Hindlimb muscle (tissue), 1 donor: ENCODE data around the gene NOTUM. TPM values are rescaled to one million over a fixed set of nuclear protein-coding genes. Genes with fewer than 3 reads are reported as not detected.
"Not testable (repeated sequence)": the region's sequence is repeated elsewhere in the genome, so short reads cannot be mapped to it uniquely, and the experiment has no call there.

ENCODE experiments used
- DNase-seq: peaks from one replicate; pipeline ENCODE4 v3.0.0-alpha.2; 2013
- polyA plus RNA-seq: library from polyadenylated mRNA; unstranded; fragments of 120-200 nt; gene quantifications from one replicate; pipeline ENCODE4 v1.2.1, GENCODE V29; 2013; ENCODE audit not compliant: insufficient read length

NOTUM gene
- polyA plus RNA-seq, 1 donor, result 4.4 TPM

DNA sequence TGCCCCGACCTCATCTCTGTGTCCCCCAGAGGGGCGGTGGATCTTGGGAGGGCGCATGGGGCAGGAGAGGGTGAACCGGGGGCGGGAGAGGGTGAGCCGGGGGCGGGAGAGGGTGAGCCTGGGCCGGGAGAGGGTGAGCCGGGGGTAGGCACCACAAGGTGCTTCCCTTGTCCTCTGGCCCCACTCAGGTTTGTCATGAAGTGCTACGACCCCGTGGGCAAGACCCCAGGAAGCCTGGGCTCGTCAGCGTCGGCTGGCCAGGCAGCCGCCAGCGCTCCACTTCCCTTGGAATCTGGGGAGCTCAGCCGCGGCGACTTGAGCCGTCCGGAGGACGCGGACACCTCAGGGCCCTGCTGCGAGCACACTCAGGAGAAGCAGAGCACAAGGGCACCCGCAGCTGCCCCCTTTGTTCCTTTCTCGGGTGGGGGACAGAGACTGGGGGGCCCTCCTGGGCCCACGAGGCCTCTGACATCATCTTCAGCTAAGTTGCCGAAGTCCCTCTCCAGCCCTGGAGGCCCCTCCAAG lies 35.3 kb upstream of the NOTUM start:
- DNase-seq, result no peak

DNA sequence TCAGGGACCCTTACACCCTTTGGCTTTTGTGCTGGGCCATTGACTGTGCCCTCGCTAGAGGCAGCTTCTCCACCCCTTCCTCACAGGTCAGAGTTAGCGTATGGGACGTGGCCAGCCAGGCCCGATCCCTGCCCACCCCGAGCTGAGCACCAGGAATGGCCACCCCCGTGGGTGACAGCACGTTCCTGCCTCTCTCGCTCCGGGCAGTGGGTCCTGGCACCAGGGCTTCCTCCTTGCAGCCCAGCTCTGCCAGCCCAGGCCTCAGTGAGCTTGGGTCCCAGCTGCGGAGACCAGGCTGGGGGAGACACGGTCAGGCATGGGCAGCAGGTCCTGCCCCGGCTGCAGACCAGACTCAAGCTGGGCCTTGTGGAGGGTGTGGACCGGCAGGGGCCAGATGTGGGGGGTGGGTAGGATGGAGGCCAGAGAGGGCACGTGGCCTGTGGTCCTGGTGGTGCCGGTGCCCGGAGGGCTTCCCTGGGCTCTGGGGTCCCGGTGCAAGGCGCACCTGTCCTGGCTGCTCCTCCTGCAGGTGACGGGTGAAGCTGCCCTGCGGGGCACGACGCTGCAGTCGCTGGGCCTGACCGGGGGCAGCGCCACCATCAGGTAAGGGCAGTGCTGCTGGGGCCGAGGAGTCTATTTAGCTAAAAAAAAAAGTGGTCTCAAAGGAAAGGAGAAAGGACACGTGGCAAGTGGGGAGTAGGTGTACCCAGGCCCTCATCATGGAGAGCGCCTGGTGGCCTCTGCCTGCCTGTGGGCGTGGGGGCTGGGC lies 34.7 kb upstream of the NOTUM start:
- no peak for DNase-seq

DNA sequence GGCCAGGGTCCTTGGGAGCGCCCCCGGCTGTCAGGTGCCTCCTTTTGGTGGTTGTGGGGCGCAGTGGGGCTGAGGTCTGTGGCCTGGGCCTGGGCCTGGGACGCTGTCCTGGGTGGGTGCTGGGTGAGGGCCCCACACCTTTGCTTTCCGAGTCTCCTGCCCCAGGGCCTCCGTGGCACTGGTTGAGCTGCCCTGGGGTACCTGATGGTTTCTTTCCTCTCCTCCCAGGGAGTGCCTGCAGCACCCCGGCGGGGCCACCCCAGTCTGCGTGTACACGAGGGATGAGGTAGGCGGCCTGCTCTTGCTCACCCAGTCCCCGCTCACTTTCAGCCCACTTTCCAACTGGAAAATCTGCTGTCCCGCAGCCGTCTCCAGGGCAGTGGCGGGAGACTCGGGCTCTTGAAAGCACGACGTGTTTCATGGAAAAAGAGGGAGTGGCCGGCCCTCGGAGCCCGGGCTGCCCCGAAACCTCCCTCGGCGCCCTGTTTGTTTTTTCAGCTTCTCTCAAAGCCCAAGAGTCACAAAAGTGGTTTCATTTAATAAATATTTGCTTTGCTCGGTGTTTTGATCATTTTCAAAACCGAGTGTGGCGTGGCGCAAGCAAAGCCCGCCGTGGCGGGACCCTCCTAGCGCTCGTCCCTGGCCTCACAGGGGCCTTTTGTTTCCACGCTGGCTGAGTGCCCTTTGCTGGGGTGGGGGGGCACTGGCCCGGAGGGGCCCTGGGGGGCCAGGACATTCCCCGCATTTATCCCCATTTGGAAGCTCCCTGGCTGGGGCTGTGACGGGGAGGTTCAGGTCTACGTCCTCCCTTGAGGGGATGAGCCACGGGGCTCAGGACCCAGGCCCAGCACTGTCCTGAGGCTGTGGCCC lies 33.8 kb upstream of the NOTUM start:
- DNase-seq, result no peak

DNA sequence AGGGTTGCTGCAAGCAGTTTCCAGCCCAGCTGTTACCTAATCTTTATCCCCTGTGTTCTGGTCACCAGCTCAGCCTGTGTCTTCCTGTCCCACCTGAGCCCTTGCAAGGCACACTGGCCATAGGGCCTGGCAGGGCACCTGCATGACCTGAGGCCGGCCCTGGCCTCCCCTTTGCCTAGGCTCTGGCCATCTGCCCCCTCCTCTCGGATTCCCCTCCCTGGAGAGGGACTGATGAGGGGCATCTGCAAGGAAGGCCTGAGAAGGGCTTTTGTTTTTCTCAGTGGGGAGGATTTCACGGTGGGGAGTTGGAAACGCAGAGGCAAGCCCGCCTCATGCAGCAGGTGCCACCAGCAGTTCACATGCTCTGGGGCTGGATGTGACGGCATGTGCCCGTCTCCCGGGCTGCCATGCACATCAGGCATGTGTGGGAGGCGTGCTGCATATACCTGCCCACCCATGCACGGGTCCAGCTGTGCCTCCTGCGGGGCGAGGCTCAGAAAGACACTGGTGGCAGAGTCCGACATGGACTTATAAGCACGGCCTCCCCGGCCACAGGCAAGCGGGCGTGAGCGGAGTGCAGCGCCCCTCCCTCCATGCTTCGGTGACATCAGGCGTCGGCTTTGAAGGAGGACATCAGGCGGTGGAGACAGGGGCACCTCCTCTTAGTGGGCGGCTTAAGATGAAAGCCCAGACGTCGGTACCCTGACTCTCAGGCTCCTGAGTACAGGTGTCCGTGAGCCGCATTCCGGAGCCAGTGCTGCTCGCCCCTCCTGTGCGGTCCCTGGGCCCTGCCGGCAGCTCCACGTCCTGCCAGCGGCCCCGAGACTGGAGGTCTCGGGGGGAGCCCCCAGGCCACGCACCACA lies 33.0 kb upstream of the NOTUM start:
- no peak for DNase-seq

DNA sequence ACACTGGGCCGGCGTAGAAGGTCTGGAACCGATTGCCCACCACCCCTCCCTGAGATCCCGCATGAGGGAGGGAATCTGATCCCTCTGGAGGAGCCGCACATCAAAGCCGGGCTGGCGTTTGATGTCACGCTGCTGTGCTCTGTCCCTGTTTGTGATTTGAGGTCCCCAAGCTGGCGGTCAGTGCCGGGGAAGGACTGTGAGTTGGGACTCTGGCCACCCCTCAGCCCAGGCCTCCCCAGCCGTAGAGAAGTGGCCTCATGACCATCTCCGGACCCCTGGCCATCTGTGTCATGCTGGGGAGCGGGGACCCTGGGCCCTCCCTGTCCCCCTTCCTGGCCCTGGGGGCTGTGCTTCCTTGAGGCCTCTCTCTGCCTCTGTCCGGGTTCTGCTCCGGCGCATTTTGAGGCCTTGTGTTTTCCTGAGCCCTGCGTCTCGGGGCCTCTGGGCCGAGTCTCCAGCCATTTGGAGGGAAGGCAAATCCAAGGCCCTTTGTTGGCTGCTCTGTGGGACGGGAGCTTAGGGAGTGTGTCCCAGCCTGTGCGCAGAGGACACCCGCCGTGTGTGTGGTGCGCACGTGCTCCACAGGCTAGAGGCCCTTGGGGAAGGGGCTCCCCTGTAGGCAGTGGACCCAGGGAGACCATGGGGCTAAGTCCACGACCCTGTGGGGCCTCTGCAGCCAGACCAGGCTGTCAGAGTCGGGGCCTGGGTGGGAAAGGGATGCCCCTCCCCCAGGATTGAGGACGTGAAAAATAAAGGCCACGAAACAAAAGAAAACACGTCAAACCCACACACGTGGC lies 31.5 kb upstream of the NOTUM start:
- DNase-seq, result no peak

DNA sequence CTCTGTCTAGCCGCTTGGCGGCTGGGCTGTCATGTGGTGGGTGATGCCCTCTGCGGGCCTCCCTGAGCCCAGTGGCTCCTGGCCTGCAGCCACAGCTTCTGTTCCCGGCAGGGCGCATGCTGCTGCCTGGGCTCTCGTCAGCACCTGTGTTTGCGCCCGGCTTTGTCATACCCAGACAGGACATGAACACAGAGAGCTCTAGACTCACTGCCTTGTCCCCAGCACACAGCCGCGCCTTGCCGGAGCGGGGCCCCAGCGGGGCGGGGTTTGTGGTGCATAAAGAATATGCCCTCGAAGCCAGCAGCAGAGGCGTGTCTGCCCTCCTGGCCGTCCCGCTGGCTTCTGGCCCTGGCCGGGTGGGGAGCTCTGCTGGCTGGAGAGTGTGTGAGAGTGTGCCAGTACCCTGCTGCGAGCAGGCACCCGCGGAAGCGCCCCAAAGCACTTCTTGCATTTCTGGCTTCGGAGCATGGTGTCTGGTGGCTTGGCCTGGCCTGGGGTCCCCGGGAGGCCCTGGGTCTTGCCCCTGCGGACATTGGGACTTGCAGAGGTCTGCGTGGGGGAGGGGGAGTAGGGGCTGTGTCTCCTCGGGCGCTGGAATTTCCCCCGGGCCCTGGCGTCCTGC lies 30.8 kb upstream of the NOTUM start:
- DNase-seq, result peak; percentile 58

DNA sequence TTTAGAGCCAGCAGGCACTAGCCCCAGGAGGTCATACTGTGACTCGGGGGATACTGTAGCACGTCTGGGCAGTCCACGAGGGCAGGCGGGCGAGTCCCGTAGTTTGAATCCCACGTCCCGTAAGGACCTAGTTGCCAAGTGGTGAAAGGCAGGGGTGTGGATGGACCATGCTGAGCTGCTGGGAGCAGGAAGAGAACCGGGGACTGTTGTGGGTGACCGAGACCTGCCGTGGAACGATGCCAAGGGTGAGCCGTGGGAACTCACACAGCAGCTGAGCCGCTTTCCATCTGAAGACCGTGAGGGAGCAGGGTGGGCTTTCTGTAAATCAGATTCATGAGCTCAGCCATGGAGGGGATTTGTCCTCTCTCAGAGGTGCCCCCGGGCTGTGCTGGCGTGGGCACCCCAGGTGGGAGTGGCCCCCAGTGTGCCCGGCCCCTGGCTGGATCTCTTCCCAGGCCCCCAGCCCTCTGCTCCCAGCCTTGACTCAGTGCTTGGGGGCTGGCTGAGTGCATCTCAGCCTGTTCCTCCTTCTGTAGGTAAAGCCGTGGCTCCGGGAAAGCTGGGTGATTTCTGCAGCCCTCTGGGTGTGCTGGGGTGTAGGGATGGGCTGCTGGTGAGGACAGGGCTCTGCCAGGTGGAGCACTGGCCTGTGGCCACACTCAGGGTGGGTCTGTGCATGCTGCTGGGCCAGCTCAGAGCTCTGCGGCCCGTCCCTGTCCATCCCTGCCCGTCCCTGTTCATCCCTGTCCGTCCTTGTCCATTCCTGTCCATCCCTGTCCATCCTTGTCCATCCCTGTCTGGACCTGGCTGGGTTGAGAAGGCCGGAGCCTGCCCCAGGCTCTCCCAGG lies 30.1 kb upstream of the NOTUM start:
- DNase-seq, result no peak

DNA sequence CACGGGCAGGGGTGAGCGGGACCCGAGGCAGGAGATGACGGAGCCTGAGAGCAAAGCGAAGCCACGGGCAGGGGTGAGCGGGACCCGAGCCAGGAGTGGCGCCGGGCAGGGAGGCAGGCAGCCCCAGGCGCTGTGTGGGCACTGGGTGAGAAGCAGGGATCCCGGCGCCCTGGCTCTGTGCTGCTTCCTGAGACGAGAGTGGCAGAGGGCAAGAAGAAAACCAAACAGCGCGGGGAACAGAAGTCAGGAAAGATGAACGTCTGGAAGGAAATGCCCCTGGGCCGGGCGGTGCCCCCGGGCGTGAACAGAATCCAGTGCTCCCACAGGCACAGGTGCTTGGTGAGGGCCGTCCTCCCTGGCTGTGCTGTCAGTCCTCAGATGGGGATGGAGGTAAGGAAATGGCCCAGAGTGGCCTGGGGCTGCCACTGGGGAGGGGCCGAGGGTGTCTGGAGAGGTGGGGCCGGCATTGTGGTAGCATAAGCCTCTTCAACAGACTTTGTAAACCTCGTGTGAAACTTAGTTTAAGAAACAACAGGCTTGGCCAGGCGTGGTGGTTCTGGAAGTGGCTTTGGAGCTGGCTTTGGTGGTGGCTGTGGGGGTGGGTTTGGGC lies 26.3 kb upstream of the NOTUM start:
- no peak for DNase-seq

DNA sequence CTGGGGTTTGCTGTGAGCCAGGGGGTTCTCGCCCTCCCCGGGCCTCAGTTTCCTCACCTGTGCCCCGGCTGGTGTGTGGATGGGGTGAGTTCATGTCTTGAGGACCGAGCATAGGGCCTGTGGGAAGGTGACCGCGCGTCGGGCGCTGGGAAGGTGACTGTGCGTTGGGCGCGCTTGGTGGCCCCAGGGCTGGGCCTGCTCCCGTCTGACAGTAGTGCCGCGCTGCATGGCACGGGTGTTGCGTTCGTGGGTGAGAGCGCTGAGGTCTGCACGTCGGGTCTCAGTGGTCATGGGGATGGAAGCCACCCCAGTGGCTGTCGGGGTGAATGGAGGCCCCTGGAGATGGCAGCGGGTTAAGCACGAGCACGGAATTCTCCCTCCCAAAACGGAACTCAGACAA lies 25.6 kb upstream of the NOTUM start:
- no peak for DNase-seq

DNA sequence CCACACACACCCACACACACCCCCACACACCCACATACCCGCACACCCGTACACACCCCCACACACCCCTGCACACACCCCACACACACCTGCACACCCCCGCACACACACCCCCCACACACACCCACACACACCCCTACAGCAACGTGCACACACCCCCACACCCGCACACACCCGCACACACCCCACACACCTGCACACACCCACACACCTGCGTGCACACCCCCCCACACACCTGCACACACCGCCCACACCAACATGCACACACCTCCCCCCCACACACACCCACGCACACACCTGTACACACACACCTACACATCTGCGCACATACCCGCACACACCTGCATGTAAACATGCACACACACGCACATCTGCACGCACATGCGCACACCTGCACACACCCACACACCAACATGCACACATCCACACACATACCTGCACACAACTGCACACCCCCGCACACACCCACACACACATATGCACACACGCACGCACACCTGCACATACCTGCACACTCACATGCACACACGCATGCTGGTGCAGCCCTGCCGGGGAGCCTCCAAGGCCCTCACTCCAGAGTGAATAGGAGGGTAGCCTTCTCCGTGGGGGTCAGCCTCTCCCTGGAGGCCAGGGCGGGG lies 23.9 kb upstream of the NOTUM start:
- no peak for DNase-seq

DNA sequence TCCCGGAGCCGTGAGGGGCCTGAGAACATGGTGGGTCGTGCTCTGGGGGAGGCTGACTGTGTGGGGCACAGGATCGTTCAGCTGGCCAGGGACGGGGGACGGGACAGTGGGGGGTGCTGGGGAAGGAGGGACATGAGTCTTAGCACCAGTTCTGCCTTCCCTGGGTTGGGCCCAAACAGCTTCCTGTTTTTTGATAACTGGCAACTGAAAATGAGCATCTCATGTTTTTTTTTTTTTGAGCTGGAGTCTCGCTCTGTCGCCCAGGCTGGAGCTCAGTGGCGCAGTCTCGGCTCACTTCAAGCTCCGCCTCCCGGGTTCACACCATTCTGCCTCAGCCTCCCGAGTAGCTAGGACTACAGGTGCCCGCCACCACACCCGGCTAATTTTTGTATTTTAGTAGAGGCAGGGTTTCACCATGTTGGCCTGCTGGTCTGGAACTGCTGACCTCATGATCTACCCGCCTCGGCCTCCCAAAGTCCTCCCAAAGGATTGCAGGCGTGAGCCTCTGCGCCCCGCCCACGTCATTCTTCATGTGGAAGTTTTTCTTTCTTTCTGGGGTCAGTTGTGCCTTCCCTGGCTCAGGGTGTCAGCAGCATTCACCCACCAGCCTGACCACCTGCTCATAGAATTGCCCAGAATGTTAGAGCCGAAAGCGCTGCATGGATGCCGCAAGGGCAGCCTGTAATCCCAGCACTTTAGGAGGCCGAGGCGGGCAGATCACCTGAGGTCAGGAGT lies 22.8 kb upstream of the NOTUM start:
- no peak for DNase-seq

DNA sequence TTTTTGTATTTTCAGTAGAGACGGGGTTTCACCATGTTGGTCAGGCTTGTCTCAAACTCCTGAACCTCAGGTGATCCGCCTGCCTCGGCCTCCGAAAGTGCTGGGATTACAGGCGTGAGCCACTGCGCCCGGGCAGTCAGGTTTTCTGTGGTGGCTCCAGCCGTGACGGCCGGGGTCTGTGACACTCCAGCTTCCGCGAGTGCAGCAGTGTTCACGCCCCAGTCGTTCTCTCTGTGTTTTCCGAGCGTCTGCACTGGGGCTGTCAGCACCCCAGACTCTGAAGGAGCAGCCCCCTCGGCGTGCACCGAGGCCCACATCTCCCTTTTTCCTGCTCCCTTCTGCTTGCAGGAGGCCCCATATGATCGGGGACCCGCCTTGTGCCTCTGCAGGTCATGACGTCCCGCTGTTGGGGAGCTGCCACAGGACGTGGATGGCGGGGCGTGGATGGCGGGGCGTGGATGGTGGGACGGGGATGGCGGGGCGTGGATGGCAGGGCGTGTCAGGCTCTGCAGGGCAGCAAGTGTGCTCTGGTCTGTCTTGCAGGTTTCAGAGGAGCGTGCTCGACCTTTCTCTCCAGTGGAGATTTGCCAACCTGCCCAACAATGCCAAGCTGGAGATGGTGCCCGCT lies 22.1 kb upstream of the NOTUM start:
- no peak for DNase-seq

DNA sequence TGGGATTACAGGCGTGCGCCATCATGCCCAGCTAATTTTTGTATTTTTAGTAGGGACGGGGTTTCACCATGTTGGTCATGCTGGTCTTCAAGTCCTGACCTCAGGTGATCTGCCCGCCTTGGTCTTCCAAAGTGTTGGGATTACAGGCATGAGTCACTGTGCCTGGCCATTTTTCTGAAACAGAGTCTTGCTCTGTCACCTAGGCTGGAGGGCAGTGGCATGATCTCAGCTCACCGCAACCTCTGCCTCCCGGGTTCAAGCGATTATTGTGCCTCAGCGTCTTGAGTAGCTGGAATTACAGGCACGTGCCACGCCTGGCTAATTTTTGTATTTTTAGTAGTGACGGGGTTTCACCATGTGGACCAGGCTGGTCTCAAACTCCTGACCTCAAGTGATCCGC lies 20.5 kb upstream of the NOTUM start:
- not testable (repeated sequence) for DNase-seq

DNA sequence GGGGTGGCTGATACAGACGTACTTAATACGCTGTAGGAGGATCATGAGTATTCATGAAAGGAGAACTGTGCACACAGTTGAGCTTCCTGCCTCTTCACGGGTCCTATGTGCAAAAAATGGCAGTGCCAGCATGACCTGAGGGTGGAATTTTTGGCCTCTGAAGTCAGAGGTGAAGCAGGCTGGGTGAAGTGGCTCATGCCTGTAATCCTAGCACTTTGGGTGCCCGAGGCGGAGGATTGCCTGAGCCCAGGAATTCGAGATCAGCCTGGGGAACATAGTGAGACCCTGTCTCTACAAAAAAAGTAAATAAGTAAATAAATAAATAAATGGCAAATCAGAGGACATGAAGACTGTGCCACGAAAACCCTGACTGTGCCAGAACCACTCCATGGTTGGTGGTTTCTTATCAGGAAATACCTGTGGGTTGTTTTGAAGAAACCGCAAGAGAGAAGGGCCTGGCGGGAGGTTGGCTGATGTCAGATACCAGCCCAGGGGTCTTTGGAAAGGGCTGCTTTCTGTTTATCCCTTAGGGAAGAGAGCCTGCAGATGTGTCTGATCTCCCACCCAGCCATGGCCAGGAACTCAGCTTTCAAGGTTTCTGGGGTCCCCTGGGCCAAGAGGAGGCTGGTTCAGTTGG lies 19.8 kb upstream of the NOTUM start:
- DNase-seq, result no peak

DNA sequence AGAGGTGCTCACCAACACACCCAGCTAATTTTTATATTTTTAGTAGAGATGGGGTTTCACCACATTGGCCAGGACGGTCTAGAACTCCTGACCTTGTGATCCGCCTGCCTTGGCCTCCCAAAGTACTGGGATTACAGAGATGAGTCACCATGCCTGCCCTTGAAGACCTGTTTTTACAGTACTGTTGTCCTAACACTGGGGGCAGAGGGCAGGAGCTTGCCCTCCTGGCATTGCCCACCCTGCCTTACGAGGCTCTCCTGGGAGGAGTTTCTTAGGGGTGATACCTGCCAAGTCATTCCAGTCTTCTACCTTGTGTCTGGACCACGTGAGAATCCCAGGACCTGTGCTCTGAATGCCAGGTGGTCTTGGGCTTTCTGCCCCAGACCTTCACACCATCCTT lies 19.1 kb upstream of the NOTUM start:
- DNase-seq, result no peak

DNA sequence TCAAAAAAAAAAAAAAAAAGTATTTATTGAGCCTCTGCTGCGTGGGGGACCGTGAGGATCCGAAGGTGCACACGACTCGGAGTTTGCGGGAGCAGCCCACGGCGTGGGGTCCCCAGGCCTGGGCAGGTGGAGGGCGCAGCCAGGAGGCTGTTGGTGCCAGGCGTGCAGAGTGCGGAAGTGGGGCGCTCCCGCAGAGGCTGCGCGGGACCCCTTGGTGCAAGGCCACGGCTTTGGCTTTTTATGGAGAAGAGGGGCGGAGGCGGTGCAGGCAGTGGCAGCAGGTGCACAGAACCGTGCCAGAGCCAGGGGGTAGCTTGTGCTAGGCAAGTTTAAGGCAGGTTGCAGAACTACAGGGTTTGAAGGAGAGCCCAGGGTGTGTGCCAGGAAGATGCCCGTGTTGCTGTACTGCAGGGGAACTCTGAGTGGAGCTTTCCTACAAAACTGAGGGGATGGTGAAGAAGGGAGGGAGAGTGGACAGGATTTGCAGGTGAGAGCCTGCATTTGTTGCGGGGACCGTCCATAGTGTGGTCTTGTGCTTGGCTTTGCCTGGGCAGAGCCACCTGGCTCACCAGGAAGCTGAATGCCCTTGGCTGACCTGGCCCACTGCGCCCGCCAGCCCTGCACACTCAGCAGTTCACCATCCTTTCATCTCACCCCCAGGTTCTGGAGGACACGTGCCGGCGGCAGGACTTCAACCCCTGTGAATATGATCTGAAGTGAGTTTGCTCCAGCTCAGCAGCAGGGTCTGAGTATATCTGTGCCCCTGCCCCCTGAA lies 17.7 kb upstream of the NOTUM start:
- DNase-seq, result no peak
